ENCODE results near the gene COL12A1.

- TF ChIP-seq GATA2 (IDR thresholded peaks at IDR 0.05; ENCODE audit: low read depth, low read length) (no peak), GATA3 (IDR thresholded peaks at IDR 0.05; ENCODE audit: low read depth, low read length) (no peak)
Observed at GRCh38 chr6:75096966-75097365, 108.9 kb downstream of the COL12A1 start.

Measured in SH-SY5Y (cell line).